BE2C (cell line): ENCODE measurements around the gene NRN1L.

Experiments
- DNase-seq: peaks from one replicate; pipeline ENCODE4 v3.0.0-alpha.2; 2020
- H3K27me3 ChIP-seq: fragments of 250-450 bp; sonication (Bioruptor Pico); 2 replicates; pipeline ENCODE4 v1.5.1; 2020; ENCODE audit warnings: mild to moderate bottlenecking
- H3K36me3 ChIP-seq: fragments of 250-450 bp; sonication (Bioruptor Pico); 2 replicates; pipeline ENCODE4 v1.5.1; 2020; ENCODE audit warnings: mild to moderate bottlenecking
- H3K4me1 ChIP-seq: fragments of 250-450 bp; sonication (Bioruptor Pico); 2 replicates; pipeline ENCODE4 v1.5.1; 2020
- H3K4me3 ChIP-seq: 2 replicates; pipeline ENCODE4 v1.5.1; 2011; ENCODE audit warnings: low read depth, low read length
- H3K9me3 ChIP-seq: fragments of 250-450 bp; sonication (Bioruptor Pico); 2 replicates; pipeline ENCODE4 v1.5.1; 2020
- TF ChIP-seq, protein P1 (sequence below): IDR thresholded peaks from 2 replicates; pipeline ENCODE4 v1.5.1; 2012; ENCODE audit warnings: mild to moderate bottlenecking, low read depth, low read length

The NRN1L gene

GRCh38 chr16:67928561-67929364 lies 44.1 kb downstream of the NRN1L start:
- Histone ChIP-seq H3K4me1 (peaks cover 19% of the 10 kb centered on the region), H3K9me3 (no peaks in the 10 kb centered on the region), H3K36me3 (peaks cover 5% of the 10 kb centered on the region; the same call in 1 of the 2 replicates), H3K27me3 (no peaks in the 10 kb centered on the region), H3K4me3 (no peak overlapping the region)
- DNase-seq = peak; percentile 83
- TF ChIP-seq, protein P1, sequence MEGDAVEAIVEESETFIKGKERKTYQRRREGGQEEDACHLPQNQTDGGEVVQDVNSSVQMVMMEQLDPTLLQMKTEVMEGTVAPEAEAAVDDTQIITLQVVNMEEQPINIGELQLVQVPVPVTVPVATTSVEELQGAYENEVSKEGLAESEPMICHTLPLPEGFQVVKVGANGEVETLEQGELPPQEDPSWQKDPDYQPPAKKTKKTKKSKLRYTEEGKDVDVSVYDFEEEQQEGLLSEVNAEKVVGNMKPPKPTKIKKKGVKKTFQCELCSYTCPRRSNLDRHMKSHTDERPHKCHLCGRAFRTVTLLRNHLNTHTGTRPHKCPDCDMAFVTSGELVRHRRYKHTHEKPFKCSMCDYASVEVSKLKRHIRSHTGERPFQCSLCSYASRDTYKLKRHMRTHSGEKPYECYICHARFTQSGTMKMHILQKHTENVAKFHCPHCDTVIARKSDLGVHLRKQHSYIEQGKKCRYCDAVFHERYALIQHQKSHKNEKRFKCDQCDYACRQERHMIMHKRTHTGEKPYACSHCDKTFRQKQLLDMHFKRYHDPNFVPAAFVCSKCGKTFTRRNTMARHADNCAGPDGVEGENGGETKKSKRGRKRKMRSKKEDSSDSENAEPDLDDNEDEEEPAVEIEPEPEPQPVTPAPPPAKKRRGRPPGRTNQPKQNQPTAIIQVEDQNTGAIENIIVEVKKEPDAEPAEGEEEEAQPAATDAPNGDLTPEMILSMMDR = peak; percentile 96

DNA sequence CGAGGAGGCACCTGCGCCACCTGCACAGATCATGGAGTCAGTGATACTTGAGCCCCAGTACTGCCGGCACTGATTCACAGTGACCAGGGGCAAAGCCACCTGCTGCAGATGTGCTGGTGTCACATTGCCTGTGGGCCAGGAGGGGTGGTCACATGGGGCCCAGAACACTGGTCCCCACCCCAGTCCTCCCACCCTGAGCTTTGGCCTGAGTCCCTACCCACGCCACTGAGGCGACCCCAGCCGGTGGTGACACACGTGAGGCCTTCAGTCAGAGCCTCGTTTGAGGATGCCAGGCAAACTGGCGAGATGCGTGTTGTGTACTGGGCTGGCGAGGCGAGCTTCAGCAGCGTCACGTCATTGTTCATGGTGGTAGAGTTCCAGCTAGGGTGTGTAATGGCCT lies 45.5 kb downstream of the NRN1L start:
- Histone ChIP-seq H3K4me3 (no peak overlapping the region), H3K4me1 (peaks cover 19% of the 10 kb centered on the region)
- TF ChIP-seq, protein P1 = no peak

DNA sequence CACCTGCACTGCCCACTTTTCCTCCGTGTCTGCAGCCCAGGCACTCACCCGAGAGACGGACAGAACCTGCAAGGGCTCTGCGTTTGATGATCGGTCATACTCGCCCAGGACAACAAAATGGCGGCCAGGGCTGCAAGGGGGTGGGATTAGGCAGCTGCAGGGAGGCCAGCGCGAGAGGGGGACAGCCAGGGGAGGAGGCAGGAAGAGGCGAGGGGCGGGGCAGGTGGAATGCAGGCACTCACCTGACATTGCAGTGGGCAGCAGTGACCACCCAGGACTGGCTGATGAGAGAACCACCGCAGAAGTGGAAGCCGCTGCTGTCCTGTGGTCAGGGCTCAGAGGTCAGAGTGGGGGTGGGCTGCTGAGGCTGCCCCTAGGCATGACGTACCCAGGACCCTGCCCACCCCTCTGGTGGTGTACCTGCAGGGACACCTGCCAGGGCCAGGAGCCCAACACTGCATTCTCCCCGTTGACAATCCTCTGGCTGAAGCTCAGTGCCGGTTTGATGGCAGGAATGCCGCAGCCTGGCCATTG lies 46.1 kb downstream of the NRN1L start:
- TF ChIP-seq, protein P1 = no peak
- Histone ChIP-seq H3K36me3 (peaks cover 5% of the 10 kb centered on the region; the same call in 1 of the 2 replicates), H3K9me3 (no peaks in the 10 kb centered on the region), H3K4me1 (peaks cover 15% of the 10 kb centered on the region), H3K27me3 (no peaks in the 10 kb centered on the region), H3K4me3 (no peak overlapping the region)
- DNase-seq = peak; percentile 9

More for the DNA sequence above, 45.5 kb downstream of the NRN1L start:
- peak; percentile 6 for DNase-seq
- no peaks in the 10 kb centered on the region for H3K27me3 ChIP-seq
- H3K36me3 ChIP-seq = peaks cover 5% of the 10 kb centered on the region; the same call in 1 of the 2 replicates
- no peaks in the 10 kb centered on the region for H3K9me3 ChIP-seq

GRCh38 chr16:67931712-67932461 lies 47.2 kb downstream of the NRN1L start, which contains the start of gene CTRL:
TSS of gene CTRL (minus strand) at chr16:67931862. CDS start at chr16:67931852, 10 bp downstream.
- no peak within 1 kb of the TSS for H3K4me3 ChIP-seq
- H3K27me3 ChIP-seq = no peaks in the 10 kb centered on the region
- peaks cover 5% of the 10 kb centered on the region; the same call in 1 of the 2 replicates for H3K36me3 ChIP-seq

DNA sequence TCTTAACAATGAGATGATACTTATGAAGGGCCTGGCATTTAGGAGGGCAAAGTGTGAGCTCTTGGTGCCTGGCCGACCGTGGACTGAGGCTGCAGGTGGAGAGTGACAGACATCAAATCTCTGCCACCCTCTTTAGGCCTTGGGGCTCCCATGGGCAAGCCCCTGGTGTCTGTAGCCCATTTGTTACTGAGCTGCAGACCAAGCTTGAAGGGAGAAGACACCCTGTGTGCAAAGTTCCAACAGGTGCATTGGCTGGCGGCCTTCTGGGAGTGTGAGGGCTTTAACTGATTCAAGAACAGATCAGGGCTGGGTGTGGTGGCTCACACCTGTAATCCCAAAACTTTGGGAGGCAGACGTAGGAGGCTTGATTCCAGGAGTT lies 47.8 kb downstream of the NRN1L start:
- H3K4me3 ChIP-seq = no peak overlapping the region
- no peaks in the 10 kb centered on the region for H3K9me3 ChIP-seq
- no peak for DNase-seq
- peaks cover 3% of the 10 kb centered on the region; the same call in 1 of the 2 replicates for H3K4me1 ChIP-seq
- H3K27me3 ChIP-seq = no peaks in the 10 kb centered on the region
- peaks cover 3% of the 10 kb centered on the region; the same call in 1 of the 2 replicates for H3K36me3 ChIP-seq
- TF ChIP-seq, protein P1 = no peak

More at GRCh38 chr16:67931712-67932461, 47.2 kb downstream of the NRN1L start, which contains the start of gene CTRL:
- peaks cover 5% of the 10 kb centered on the region for H3K4me1 ChIP-seq
- peak; percentile 13 for DNase-seq
- TF ChIP-seq, protein P1 = 0 out of 2 replicates have a peak, but pooled peaks have one; percentile 10
- no peaks in the 10 kb centered on the region for H3K9me3 ChIP-seq
